Measurements from ENCODE around the gene PITPNB.

PITPNB gene

GRCh38 chr22:27919222-27919941 lies at the start of gene PITPNB:
PITPNB (minus strand) TSS chr22:27919256; CDS start chr22:27919191, 65 bp downstream.
- peak; percentile 93 to 96 (median 94) for DNase-seq

DNA sequence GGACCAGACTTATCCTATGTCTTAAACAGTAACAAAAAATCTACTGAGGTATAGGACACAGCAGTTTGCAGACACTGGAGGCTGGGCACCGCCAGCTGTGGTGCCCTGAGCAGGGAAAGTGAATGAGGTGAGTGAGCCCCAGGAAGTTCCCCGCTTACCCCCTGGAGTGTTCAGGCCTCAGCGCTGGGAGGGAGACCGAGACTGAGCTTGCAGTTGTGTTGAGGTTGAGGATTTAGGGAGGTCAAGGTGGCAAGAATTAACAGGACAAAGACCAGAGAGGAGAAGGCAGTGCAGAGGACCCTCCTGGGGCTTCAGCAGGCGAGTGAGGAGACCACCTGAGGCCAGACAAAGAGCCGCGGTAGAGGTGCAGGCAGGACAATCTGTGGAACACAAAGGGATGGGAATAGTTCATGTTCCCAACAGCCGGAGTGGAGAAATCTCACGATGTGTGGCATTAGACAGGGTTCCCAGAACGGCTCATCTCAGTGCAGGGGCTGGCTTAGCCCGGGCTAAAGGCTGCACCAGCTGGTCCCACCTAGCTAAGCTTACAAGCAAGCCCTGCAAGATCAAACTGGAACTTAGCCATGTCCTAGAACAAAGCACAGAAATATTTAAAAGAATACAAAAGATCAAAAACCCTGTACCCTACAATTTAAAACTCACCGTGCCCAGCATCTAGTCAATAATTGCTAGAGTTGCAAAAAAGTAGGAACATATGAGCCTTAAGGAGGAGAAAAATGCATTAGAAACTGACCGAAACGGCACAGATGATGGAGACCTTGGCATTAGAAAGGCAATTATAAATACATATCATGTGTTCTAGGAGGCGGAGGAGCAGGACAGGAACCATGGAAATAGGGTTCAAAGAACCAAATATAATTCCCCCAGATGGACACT lies 47.4 kb upstream of the PITPNB start:
- DNase-seq = no peak

- peak in 1 of 3 experiments; percentile 4 for DNase-seq
Measured at GRCh38 chr22:27962268-27963044, 43.4 kb upstream of the PITPNB start.

GRCh38 chr22:27961680-27962079 lies 42.6 kb upstream of the PITPNB start:
- no peak for DNase-seq

DNA sequence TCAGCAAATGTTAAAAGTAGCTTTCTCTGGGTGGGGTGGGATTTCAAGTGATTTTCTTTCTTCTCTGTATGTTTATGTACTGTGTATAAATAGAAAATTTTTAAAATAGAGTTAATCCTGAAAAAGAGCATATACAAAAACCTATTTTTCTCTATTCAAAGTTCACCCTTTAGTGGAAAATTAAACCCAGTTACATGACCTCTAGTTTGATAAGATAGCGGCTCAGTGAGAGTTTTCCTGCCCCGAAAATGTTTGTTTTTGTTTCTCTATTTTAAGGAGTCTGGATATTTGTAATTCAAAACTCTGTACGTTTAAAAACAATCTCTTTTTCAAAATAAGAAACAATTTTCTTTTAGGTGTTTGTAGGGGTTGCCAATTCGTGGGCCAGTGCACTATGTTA lies 42.1 kb upstream of the PITPNB start:
- no peak for DNase-seq

GRCh38 chr22:27959335-27960090 lies 40.5 kb upstream of the PITPNB start:
- DNase-seq = no peak

GRCh38 chr22:27952779-27953178 lies 33.7 kb upstream of the PITPNB start:
- no peak for DNase-seq

GRCh38 chr22:27952091-27952490 lies 33.0 kb upstream of the PITPNB start:
- DNase-seq = no peak

- no peak for DNase-seq
Measured at GRCh38 chr22:27949421-27949820, 30.4 kb upstream of the PITPNB start.

DNA sequence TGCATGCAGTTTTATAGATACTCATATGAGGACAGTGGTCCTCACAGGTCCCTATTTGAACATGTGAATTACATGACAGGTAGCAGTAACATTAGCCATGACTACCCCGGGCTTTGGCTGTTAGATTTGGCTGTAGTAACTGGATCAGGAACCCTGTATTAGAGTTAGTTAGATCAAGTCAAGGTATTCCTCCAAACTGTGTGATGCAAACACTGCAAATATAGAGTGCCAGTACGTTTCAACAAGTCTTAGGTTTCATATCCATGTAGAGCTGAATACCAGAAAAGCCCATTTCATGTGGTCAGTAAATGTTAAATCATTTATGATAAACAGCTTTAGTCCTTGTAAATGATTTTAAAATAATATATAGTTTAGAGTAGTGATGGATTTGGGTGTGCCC lies 29.5 kb upstream of the PITPNB start:
- DNase-seq = no peak

DNA sequence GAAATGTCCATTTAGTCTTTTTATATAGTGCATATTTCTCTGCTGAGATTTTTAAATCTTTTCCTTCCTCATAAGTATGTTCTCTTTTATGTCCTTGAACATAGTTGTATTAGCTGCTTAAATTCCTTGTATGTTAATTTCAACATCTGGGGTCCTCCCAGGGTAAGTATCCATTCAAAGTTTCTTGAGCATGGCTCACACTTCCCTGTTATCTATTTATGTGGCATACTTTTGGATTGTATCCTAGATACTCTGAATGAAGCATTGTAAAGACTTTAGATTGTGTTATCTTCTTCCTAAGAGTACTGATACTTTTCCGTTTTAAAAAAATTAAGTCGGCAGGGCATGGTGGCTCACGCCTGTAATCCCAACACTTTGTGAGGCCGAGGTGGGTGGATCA lies 28.4 kb upstream of the PITPNB start:
- DNase-seq = no peak

DNA sequence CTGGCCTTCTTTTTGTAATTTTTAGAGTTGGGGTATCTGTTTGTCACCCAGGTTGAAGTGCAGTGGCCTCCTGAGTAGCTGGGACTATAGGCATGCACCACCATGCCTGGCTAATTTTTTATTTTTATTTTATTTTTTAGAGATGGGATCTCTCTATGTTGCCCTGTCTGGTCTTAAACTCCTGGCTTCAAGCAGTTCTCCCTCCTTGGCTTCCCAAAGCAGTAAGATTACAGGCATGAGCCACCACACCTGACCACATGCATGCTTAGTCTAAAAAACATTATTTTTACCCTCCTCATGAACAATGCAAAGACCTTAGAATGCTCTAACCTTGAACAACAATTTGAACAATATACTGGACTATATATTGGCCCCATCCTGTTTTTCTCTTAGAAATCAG lies 22.1 kb upstream of the PITPNB start:
- DNase-seq = no peak

- DNase-seq = no peak
Measured at GRCh38 chr22:27937453-27937852, 18.4 kb upstream of the PITPNB start.

DNA sequence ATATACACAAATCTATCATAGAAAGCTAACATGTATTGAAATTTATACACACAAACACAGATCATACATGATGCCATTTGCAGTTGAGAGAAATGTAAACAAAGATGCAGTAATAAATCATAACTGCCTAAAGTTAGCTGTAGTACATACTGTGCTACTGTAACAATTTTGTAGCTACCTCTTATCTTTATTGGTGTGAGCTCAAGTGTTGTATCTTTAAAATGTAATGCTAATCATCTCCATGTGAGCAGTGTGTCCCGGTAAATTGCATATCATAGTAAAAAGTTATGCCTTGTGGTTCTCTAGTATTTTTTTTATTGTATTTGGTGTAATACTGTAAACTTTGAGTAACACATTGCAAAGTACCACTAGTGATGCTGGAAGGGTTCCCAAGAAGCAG lies 16.8 kb upstream of the PITPNB start:
- DNase-seq = no peak

GRCh38 chr22:27934069-27934468 lies 15.0 kb upstream of the PITPNB start:
- no peak for DNase-seq

GRCh38 chr22:27933186-27933983 lies 14.3 kb upstream of the PITPNB start:
- no peak for DNase-seq

DNA sequence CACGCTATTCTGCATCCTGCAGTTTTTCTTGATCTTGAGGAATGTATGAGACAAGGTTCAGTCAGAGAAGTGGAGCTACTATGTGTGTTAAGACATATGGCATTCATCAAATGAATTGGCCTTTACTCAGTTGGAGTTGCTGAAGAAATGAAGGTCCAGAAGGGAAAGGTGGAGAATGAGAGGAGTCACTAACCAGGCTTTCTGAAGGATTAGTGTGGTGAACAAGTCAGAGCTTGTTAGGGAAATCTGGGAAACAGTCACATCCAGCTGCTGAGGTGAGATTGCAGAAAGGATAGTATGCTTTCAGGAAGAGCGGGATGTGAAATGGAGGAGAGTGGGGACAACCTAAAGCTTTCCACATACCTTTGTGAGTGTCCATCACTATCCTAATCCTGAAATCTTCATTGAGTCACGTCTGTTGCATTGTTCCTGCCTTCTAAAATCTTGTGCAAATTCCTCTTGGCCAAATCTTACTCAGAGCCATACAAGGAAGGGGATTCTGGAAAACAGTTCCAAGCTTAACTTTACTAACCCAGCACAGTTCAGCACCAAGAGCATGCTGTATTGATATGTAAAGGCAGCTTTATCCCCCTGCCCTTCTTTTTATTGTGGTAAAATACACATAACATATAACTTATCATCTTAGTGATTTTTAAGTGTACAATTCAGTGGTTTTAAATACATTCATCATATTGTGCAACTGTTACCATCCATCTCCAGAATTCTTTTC lies 11.4 kb upstream of the PITPNB start:
- no peak for DNase-seq

- DNase-seq = no peak
Measured at GRCh38 chr22:27927608-27928007, 8.6 kb upstream of the PITPNB start.

DNA sequence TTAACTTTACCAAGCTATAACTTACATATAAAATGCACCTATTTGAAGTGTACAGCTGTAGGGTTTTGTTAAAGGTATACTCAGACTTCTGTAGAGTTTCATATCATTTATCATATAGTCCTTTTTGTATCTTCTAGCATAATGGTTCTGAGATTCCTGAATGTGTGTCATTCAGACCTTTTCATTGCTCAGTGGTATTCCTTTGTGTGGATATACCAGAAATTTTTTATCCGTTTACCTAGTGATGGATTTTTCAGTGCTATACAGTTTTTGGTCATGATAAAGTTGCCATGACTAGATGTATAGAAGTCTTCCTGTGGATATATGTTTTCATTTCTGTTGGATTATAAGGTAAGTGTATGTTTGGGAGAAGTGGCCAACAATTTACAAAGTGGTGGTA lies 6.3 kb upstream of the PITPNB start:
- no peak for DNase-seq

DNA sequence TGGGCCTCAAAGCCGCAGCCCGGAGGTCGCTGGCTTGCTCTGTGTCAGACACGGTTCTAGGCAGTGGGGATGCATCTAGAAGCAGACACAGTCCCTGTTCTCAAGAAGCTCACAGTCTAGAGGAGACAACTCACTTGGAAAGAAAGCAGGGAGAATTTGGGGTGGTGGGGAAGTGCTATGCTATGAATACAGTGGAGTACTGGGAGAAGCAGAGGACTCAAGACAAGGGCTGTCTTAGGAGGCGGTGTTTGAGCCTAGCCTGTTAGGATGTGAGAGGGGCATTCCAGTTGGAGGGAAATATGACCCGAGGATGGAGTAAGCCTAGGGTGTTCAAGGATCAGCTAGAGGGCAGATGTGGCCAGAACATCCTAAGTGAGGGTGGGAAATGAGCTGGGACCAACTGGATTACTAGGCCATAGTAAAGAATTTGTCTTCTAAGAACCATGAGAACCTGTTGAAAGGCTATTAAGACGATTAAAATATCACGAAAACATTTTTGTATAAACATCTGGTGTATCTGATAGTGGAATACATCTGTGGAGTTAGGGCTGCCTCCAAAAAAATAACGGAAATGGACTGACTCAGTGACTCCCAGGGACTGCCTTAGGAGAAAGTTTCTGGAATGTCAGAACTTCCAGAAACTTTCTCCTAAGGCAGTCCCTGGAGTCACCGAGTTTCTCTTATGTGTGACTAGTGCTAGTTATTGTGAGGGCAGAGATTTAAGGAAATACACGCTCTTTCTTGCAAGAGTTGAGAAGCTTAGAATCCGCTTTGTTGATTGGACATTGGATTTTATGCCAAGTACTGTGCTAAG lies 1.1 kb upstream of the PITPNB start:
- DNase-seq = peak; percentile 12 to 70 (median 55)

All from NCI-H1417 (cell line).